ENCODE measurements around the gene SIK1. TPM values are rescaled to one million over a fixed set of nuclear protein-coding genes. Genes with fewer than 3 reads are reported as not detected.

The SIK1 gene
- total RNA-seq, 2 donors from 2014 or later: 0.14 to 17.3 TPM

GRCh38 chr21:43367296-43367695 lies 59.6 kb downstream of the SIK1 start:
- H3K27ac ChIP-seq: no peak overlapping the region
- no peaks in the 10 kb centered on the region for H3K27me3 ChIP-seq (replicated peaks; ENCODE audit: insufficient read depth)
- DNase-seq (ENCODE audit: low spot score): no peak
- H3K9me3 ChIP-seq: no peaks in the 10 kb centered on the region
- H3K4me1 ChIP-seq (replicated peaks): no peaks in the 10 kb centered on the region
- no peak overlapping the region for H3K4me3 ChIP-seq
- no peaks in the 10 kb centered on the region for H3K36me3 ChIP-seq
- intact Hi-C loops (cut with DNase I): no loop called here
- no peak for TF ChIP-seq POLR2A (IDR thresholded peaks at IDR 0.05)
- 57% methylated on average over 16 of the region's 16 CpGs for WGBS

GRCh38 chr21:43366656-43367055 lies 60.3 kb downstream of the SIK1 start:
- H3K4me1 ChIP-seq (replicated peaks): no peaks in the 10 kb centered on the region
- intact Hi-C loops (cut with DNase I): no loop called here
- no peaks in the 10 kb centered on the region for H3K36me3 ChIP-seq
- H3K4me3 ChIP-seq: no peak overlapping the region
- TF ChIP-seq POLR2AphosphoS5 (IDR thresholded peaks at IDR 0.05) (no peak), POLR2A (IDR thresholded peaks at IDR 0.05) (no peak)
- TF ChIP-seq, protein P1, sequence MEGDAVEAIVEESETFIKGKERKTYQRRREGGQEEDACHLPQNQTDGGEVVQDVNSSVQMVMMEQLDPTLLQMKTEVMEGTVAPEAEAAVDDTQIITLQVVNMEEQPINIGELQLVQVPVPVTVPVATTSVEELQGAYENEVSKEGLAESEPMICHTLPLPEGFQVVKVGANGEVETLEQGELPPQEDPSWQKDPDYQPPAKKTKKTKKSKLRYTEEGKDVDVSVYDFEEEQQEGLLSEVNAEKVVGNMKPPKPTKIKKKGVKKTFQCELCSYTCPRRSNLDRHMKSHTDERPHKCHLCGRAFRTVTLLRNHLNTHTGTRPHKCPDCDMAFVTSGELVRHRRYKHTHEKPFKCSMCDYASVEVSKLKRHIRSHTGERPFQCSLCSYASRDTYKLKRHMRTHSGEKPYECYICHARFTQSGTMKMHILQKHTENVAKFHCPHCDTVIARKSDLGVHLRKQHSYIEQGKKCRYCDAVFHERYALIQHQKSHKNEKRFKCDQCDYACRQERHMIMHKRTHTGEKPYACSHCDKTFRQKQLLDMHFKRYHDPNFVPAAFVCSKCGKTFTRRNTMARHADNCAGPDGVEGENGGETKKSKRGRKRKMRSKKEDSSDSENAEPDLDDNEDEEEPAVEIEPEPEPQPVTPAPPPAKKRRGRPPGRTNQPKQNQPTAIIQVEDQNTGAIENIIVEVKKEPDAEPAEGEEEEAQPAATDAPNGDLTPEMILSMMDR (IDR thresholded peaks at IDR 0.05): no peak
- DNase-seq (ENCODE audit: low spot score): no peak
- 95% methylated on average over 14 of the region's 19 CpGs for WGBS
- no peaks in the 10 kb centered on the region for H3K9me3 ChIP-seq
- H3K27me3 ChIP-seq (replicated peaks; ENCODE audit: insufficient read depth): no peaks in the 10 kb centered on the region
- H3K27ac ChIP-seq: no peak overlapping the region

- H3K9me3 ChIP-seq: no peaks in the 10 kb centered on the region
- 90% methylated on average over 19 of the region's 20 CpGs for WGBS
- H3K4me3 ChIP-seq: no peak overlapping the region
- no peak overlapping the region for H3K27ac ChIP-seq
- no peaks in the 10 kb centered on the region for H3K4me1 ChIP-seq (replicated peaks)
- no peaks in the 10 kb centered on the region for H3K27me3 ChIP-seq (replicated peaks; ENCODE audit: insufficient read depth)
- H3K36me3 ChIP-seq: no peaks in the 10 kb centered on the region
- TF ChIP-seq, protein P1 (IDR thresholded peaks at IDR 0.05): no peak
- TF ChIP-seq POLR2AphosphoS5 (IDR thresholded peaks at IDR 0.05) (no peak), POLR2A (IDR thresholded peaks at IDR 0.05) (no peak)
- DNase-seq (ENCODE audit: low spot score): no peak
- intact Hi-C loops (cut with DNase I): no loop called here
Observed at GRCh38 chr21:43365611-43366426, 61.1 kb downstream of the SIK1 start.

- Histone ChIP-seq H3K36me3 (no peaks in the 10 kb centered on the region), H3K27me3 (replicated peaks; ENCODE audit: insufficient read depth) (no peaks in the 10 kb centered on the region), H3K9me3 (no peaks in the 10 kb centered on the region), H3K27ac (no peak overlapping the region), H3K4me3 (no peak overlapping the region), H3K4me1 (replicated peaks) (no peaks in the 10 kb centered on the region)
- intact Hi-C loops (cut with DNase I): no loop called here
- TF ChIP-seq POLR2AphosphoS5 (IDR thresholded peaks at IDR 0.05): no peak
- TF ChIP-seq, protein P1 (IDR thresholded peaks at IDR 0.05): no peak
- no peak for TF ChIP-seq POLR2A (IDR thresholded peaks at IDR 0.05)
- WGBS: 78% methylated on average over 17 of the region's 18 CpGs
- DNase-seq (ENCODE audit: low spot score): no peak
Observed at GRCh38 chr21:43364851-43365424, 62.0 kb downstream of the SIK1 start.

Other genes with a start within 250 kb of the SIK1 start
- gene HSF2BP, start 232.4 kb upstream of the SIK1 start, total RNA-seq: 1 to 10 TPM; 3.2 to 7.0 TPM
- gene RRP1B, start 232.4 kb upstream of the SIK1 start, total RNA-seq: 10 to 100 TPM; 22.7 to 38.3 TPM

Measured in prostate gland (tissue), 2 donors.